SK-N-SH (cell line): ENCODE measurements around the gene ESRRA. TPM values are rescaled to one million over a fixed set of nuclear protein-coding genes. Genes with fewer than 3 reads are reported as not detected.

Source experiments
- CTCF ChIA-PET: fragments of 300-600, 350-600 bp; formaldehyde crosslinking; extraction: SDS; loops from one replicate; lab custom pipeline; 2021; lab: Yijun Ruan, JAX
- POLR2A ChIA-PET: fragments of 350-600 bp; sonication (Branson Sonifier 250); formaldehyde crosslinking; extraction: SDS; loops from one replicate; lab custom pipeline; 2020; ENCODE audit warnings: antibody characterized with exemption, inconsistent platforms; lab: Yijun Ruan, JAX
- DNase-seq: peaks from one replicate; pipeline ENCODE4 v3.0.0; 2012
- H2AFZ ChIP-seq: fragments of 200-600 bp; sonication (generic); 2 replicates; pipeline ENCODE4 v1.8.1; 2016; ENCODE audit warnings: antibody characterized with exemption, mild to moderate bottlenecking, low read depth
- H3F3A ChIP-seq: fragments of 200-600 bp; sonication (generic); replicated peaks from 2 replicates; pipeline ENCODE3; 2016; ENCODE audit warnings: antibody characterized with exemption, mild to moderate bottlenecking; ENCODE audit not compliant: insufficient read depth
- H3K27ac ChIP-seq, 2 experiments: fragments of 200-500 bp in 1 of 2; fragments of 200-600 bp in 1 of 2; sonication (Bioruptor generic) in 1 of 2; sonication (generic), shearing (Covaris generic) in 1 of 2; 2 replicates each; pipeline versions ENCODE4 v1.5.1 to v1.6.1; 2014 to 2016; ENCODE audit warnings: low read depth in 2 of 2, inconsistent platforms in 1 of 2, low read length in 1 of 2, mild to moderate bottlenecking in 1 of 2, mixed read lengths in 1 of 2
- H3K27me3 ChIP-seq: fragments of 200-600 bp; sonication (generic), shearing (Covaris generic); 2 replicates; pipeline ENCODE4 v1.6.1; 2016; ENCODE audit warnings: mixed run types; ENCODE audit not compliant: insufficient read depth
- H3K36me3 ChIP-seq, 2 experiments: fragments of 200-500 bp in 1 of 2; fragments of 200-600 bp in 1 of 2; sonication (Bioruptor generic) in 1 of 2; sonication (generic) in 1 of 2; replicated peaks in 1 of 2; 2 replicates each; pipeline versions ENCODE3 to v1.5.1; 2014 to 2016; ENCODE audit warnings: low read length in 1 of 2, mild to moderate bottlenecking in 1 of 2; ENCODE audit not compliant: insufficient read depth in 2 of 2, control insufficient read depth in 1 of 2
- H3K4me1 ChIP-seq, 2 experiments: fragments of 200-500 bp in 1 of 2; fragments of 200-600 bp in 1 of 2; sonication (Bioruptor generic) in 1 of 2; sonication (generic), shearing (Covaris generic) in 1 of 2; 2 replicates each; pipeline versions ENCODE4 v1.5.1 to v1.6.1; 2014 to 2016; ENCODE audit warnings: low read depth in 1 of 2, low read length in 1 of 2, mixed run types in 1 of 2; ENCODE audit not compliant: insufficient read depth in 2 of 2, control insufficient read depth in 1 of 2
- H3K4me2 ChIP-seq: fragments of 200-600 bp; sonication (generic), shearing (Covaris generic); 2 replicates; pipeline ENCODE4 v1.6.1; 2017; ENCODE audit warnings: mixed run types
- H3K4me3 ChIP-seq, 2 experiments: fragments of 200-500 bp in 1 of 2; fragments of 200-600 bp in 1 of 2; sonication (Bioruptor generic) in 1 of 2; sonication (generic), shearing (Covaris generic) in 1 of 2; 2 replicates each; pipeline versions ENCODE4 v1.5.1 to v1.8.1; 2014 to 2016; ENCODE audit warnings: low read depth in 2 of 2, inconsistent platforms in 1 of 2, low read length in 1 of 2, mild to moderate bottlenecking in 1 of 2, mixed read lengths in 1 of 2, moderate library complexity in 1 of 2
- H3K79me2 ChIP-seq: fragments of 200-600 bp; sonication (generic); 2 replicates; pipeline ENCODE4 v1.8.1; 2017; ENCODE audit warnings: mild to moderate bottlenecking; ENCODE audit not compliant: insufficient read depth
- H3K9ac ChIP-seq: fragments of 200-600 bp; sonication (generic); 2 replicates; pipeline ENCODE4 v1.6.1; 2017; ENCODE audit warnings: mixed run types
- H3K9me2 ChIP-seq: fragments of 200-600 bp; sonication (generic); 2 replicates; pipeline ENCODE4 v1.6.1; 2017; ENCODE audit warnings: mixed run types
- H3K9me3 ChIP-seq: fragments of 200-600 bp; sonication (generic); 2 replicates; pipeline ENCODE4 v1.6.1; 2017; ENCODE audit warnings: mixed run types, mild to moderate bottlenecking, moderate library complexity
- H4K20me1 ChIP-seq: fragments of 200-600 bp; sonication (generic); 2 replicates; pipeline ENCODE4 v1.6.1; 2017; ENCODE audit warnings: mild to moderate bottlenecking, mixed run types; ENCODE audit not compliant: insufficient read depth
- ELF1 ChIP-seq: IDR thresholded peaks from 2 replicates; pipeline ENCODE4 v1.4.0; 2012
- EP300 ChIP-seq, 2 experiments: IDR thresholded peaks; 2 replicates each; pipeline versions ENCODE4 v1.4.0 to v1.6.1; 2012; ENCODE audit warnings: borderline replicate concordance in 1 of 2, low read depth in 1 of 2, low read length in 1 of 2
- GABPA ChIP-seq: IDR thresholded peaks from 2 replicates; pipeline ENCODE4 v1.4.0; 2012; ENCODE audit warnings: low read depth, mild to moderate bottlenecking
- MXI1 ChIP-seq: IDR thresholded peaks from 2 replicates; pipeline ENCODE4 v1.6.1; 2012; ENCODE audit warnings: mild to moderate bottlenecking, low read depth, low read length, improper control_type of control experiment
- NFIC ChIP-seq: IDR thresholded peaks from 2 replicates; pipeline ENCODE4 v1.4.0; 2012; ENCODE audit warnings: borderline replicate concordance
- NRF1 ChIP-seq: IDR thresholded peaks from 2 replicates; pipeline ENCODE4 v1.6.1; 2012; ENCODE audit warnings: low read depth, mild to moderate bottlenecking, low read length
- PBX3 ChIP-seq: IDR thresholded peaks from 2 replicates; pipeline ENCODE4; 2012
- RCOR1 ChIP-seq: fragments of 150-350 bp; IDR thresholded peaks from 2 replicates; pipeline ENCODE4 v1.6.1; 2017; ENCODE audit warnings: antibody characterized with exemption, low read length
- RFX5 ChIP-seq: IDR thresholded peaks from 2 replicates; pipeline ENCODE4 v1.6.1; 2012; ENCODE audit warnings: mild to moderate bottlenecking, improper control_type of control experiment, low read length
- RXRA ChIP-seq: IDR thresholded peaks from 2 replicates; pipeline ENCODE4 v1.4.0; 2012; ENCODE audit warnings: low read depth, mild to moderate bottlenecking, borderline replicate concordance
- TCF12 ChIP-seq: IDR thresholded peaks from 2 replicates; pipeline ENCODE4 v1.4.0; 2012
- ZBTB33 ChIP-seq: IDR thresholded peaks from 2 replicates; pipeline ENCODE4 v1.4.0; 2012; ENCODE audit warnings: low read depth, borderline replicate concordance
- WGBS: methylation state at CpG from one replicate; pipeline ENCODE4 v1.1.6; 2017; ENCODE audit warnings: low lambda C conversion rate; 5-methylcytosine and 5-hydroxymethylcytosine counted together
- polyA plus RNA-seq, 3 experiments: library from polyadenylated mRNA; depleted of rRNA; stranded (reverse); fragments of >200 nt; gene quantifications; 2 replicates each; pipeline ENCODE4 v1.2.3, GENCODE V29; 2012
- TF ChIP-seq, protein P1 (sequence below): fragments of 150-350 bp; IDR thresholded peaks from 2 replicates; pipeline ENCODE4 v1.6.1; 2016; ENCODE audit warnings: mild to moderate bottlenecking, low read depth, low read length
- TF ChIP-seq, protein P2 (sequence below): IDR thresholded peaks from 2 replicates; pipeline ENCODE4 v1.6.1; 2012; ENCODE audit warnings: mild to moderate bottlenecking, low read depth, low read length, moderate library complexity
- TF ChIP-seq, protein P3 (sequence below): fragments of 200-600 bp; sonication (generic); IDR thresholded peaks from 2 replicates; pipeline ENCODE4 v1.6.1; 2017; ENCODE audit warnings: antibody characterized with exemption, mild to moderate bottlenecking, moderate library complexity

Gene ESRRA
- polyA plus RNA-seq, 1 of the 3 experiments (the other 2 are of a cell fraction) = 27.8 TPM

DNA sequence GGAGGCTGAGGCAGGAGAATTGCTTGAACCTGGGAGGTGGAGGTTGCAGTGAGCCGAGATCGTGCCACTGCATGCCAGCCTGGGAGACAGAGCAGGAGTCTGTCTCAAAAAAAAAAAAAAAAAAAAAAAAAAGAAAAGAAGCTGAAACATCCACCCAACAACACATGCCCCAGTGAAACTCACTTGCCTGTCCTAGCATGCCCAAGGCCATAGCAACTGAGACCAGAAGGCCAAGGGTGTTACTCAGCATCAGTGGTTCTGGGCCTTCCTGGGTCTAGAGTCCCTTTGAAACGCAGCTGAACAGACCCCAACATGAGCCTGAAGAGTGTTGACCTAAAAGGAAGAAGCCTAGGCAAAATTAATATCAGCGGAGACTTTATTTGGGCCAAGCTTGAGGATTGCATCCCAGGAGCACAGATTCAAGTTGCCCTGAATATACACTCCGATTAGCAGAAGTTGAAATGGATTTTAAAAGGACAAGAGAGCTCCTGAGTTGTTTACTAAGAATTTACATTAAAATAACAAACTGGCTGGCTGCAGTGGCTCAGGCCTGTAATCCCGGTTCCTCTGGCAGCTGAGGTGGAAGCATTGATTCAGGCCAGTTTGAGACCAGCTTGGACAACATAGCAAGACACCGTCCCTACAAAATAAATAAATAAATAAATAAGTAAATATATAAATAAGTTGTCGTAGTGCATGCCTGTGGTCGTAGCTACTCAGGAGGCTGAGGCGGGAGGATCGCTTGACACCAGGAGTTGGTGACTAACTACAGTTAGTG, 19.6 kb downstream of the ESRRA start:
- Histone ChIP-seq H3K9me2 (no peaks in the 10 kb centered on the region), H2AFZ (no peak overlapping the region)
- POLR2A ChIA-PET = interaction anchor here (0.7 kb wide), 1 partner anchor 285 kb away, joined by 3 read pairs; no protein-coding TSS in a partner anchor
- TF ChIP-seq MXI1 = no peak
- TF ChIP-seq RFX5 = no peak
- TF ChIP-seq GABPA = no peak
- no peak for TF ChIP-seq ELF1
- TF ChIP-seq RCOR1 = no peak
- no peak for TF ChIP-seq ZBTB33
- TF ChIP-seq EP300 (IDR thresholded peaks at IDR 0.05; ENCODE audit: borderline replicate concordance in 1 of 2, low read depth in 1 of 2, low read length in 1 of 2) = no peak
- no peak for TF ChIP-seq RXRA
- TF ChIP-seq PBX3 = no peak
- no peak for TF ChIP-seq TCF12
- TF ChIP-seq NRF1 = no peak
- TF ChIP-seq, protein P1, sequence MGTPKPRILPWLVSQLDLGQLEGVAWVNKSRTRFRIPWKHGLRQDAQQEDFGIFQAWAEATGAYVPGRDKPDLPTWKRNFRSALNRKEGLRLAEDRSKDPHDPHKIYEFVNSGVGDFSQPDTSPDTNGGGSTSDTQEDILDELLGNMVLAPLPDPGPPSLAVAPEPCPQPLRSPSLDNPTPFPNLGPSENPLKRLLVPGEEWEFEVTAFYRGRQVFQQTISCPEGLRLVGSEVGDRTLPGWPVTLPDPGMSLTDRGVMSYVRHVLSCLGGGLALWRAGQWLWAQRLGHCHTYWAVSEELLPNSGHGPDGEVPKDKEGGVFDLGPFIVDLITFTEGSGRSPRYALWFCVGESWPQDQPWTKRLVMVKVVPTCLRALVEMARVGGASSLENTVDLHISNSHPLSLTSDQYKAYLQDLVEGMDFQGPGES = no peak
- TF ChIP-seq, all 33 proteins: peak for 0
- WGBS = 93% methylated on average over 11 of the region's 11 CpGs
- Histone ChIP-seq H3K79me2 (peaks cover 9% of the 10 kb centered on the region; the same call in 1 of the 2 replicates), H3K9ac (no peak overlapping the region), H3K27ac (no peak overlapping the region), H3K9me3 (no peaks in the 10 kb centered on the region), H3K4me1 (no peaks in the 10 kb centered on the region; a peak in 1 of 4 replicates), H3K4me2 (no peak overlapping the region), H3K4me3 (no peak overlapping the region), H3K27me3 (no peaks in the 10 kb centered on the region), H3F3A (peaks cover 10% of the 10 kb centered on the region), H4K20me1 (no peaks in the 10 kb centered on the region), H3K36me3 (peaks cover 0 to 10% of the 10 kb centered on the region in 2 experiments)
- CTCF ChIA-PET = interaction anchor here (0.9 to 1.3 kb wide), 5 partner anchors 15 to 123 kb away, joined by 3 to 5 read pairs (median 3); partner anchors contain the start of gene CCDC88B
- no peak for DNase-seq

DNA sequence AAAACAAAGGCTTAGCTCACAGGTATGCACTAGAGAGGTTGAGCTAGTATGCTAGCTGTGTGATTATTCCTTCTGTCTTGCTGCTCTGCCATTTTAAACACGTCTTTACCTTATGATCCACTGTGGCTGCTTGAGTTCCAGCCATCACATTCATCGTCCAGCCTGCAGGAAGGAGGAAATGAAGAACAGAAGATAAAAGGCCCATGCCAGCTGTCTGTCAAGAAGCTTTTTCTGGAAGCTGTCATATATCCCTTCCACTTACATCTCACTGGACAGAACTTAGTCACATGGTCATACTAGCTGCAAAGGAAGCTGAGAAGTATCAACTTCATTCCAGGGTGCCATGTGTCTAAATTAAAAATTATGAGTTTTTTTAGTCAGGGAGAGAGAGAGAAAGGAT, 22.1 kb downstream of the ESRRA start:
- ChIA-PET CTCF (interaction anchor here (0.8 to 1.4 kb wide), 2 partner anchors 15 to 28 kb away, joined by 3 to 4 read pairs; no protein-coding TSS in a partner anchor), POLR2A (no interaction called here)
- 72% methylated on average over 2 of the region's 2 CpGs for WGBS
- H2AFZ ChIP-seq = no peak overlapping the region
- no peak overlapping the region for H3K4me3 ChIP-seq
- H3K27me3 ChIP-seq = no peaks in the 10 kb centered on the region
- H3K4me1 ChIP-seq = peaks cover 0 to 5% of the 10 kb centered on the region in 2 experiments; a peak in 2 of 4 replicates
- no peaks in the 10 kb centered on the region for H3K9me3 ChIP-seq
- H3K27ac ChIP-seq = no peak overlapping the region
- no peak overlapping the region for H3K4me2 ChIP-seq
- H3K36me3 ChIP-seq = no peaks in the 10 kb centered on the region
- peaks cover 14% of the 10 kb centered on the region for H3F3A ChIP-seq
- no peaks in the 10 kb centered on the region for H3K79me2 ChIP-seq
- H4K20me1 ChIP-seq = no peaks in the 10 kb centered on the region
- H3K9ac ChIP-seq = no peak overlapping the region
- H3K9me2 ChIP-seq = no peaks in the 10 kb centered on the region
- DNase-seq = no peak
- TF ChIP-seq, protein P2, sequence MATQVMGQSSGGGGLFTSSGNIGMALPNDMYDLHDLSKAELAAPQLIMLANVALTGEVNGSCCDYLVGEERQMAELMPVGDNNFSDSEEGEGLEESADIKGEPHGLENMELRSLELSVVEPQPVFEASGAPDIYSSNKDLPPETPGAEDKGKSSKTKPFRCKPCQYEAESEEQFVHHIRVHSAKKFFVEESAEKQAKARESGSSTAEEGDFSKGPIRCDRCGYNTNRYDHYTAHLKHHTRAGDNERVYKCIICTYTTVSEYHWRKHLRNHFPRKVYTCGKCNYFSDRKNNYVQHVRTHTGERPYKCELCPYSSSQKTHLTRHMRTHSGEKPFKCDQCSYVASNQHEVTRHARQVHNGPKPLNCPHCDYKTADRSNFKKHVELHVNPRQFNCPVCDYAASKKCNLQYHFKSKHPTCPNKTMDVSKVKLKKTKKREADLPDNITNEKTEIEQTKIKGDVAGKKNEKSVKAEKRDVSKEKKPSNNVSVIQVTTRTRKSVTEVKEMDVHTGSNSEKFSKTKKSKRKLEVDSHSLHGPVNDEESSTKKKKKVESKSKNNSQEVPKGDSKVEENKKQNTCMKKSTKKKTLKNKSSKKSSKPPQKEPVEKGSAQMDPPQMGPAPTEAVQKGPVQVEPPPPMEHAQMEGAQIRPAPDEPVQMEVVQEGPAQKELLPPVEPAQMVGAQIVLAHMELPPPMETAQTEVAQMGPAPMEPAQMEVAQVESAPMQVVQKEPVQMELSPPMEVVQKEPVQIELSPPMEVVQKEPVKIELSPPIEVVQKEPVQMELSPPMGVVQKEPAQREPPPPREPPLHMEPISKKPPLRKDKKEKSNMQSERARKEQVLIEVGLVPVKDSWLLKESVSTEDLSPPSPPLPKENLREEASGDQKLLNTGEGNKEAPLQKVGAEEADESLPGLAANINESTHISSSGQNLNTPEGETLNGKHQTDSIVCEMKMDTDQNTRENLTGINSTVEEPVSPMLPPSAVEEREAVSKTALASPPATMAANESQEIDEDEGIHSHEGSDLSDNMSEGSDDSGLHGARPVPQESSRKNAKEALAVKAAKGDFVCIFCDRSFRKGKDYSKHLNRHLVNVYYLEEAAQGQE = no peak
- no peak for TF ChIP-seq NFIC
- TF ChIP-seq, protein P3, sequence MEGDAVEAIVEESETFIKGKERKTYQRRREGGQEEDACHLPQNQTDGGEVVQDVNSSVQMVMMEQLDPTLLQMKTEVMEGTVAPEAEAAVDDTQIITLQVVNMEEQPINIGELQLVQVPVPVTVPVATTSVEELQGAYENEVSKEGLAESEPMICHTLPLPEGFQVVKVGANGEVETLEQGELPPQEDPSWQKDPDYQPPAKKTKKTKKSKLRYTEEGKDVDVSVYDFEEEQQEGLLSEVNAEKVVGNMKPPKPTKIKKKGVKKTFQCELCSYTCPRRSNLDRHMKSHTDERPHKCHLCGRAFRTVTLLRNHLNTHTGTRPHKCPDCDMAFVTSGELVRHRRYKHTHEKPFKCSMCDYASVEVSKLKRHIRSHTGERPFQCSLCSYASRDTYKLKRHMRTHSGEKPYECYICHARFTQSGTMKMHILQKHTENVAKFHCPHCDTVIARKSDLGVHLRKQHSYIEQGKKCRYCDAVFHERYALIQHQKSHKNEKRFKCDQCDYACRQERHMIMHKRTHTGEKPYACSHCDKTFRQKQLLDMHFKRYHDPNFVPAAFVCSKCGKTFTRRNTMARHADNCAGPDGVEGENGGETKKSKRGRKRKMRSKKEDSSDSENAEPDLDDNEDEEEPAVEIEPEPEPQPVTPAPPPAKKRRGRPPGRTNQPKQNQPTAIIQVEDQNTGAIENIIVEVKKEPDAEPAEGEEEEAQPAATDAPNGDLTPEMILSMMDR = no peak
